Endometrial microvascular endothelial cells (primary cell): ENCODE results near the gene SPACDR. TPM values are rescaled to one million over a fixed set of nuclear protein-coding genes. Genes with fewer than 3 reads are reported as not detected.
"Not testable (repeated sequence)": the region's sequence is repeated elsewhere in the genome, so short reads cannot be mapped to it uniquely, and the experiment has no call there.

Experiments
- in situ Hi-C: cut with HindIII; loops from 2 replicates; pipeline ENCODE4 v1.10.0; 2017; ENCODE audit warnings: low sequenced_read_pairs, low pct_unique_long_range_greater_than_20kb; ENCODE audit errors: inconsistent ontology term
- total RNA-seq: library from RNA; depleted of rRNA; stranded (reverse); fragments of >200 nt; gene quantifications from one replicate; pipeline ENCODE4 v1.2.3, GENCODE V29; 2015; ENCODE audit errors: inconsistent ontology term

The SPACDR gene
- total RNA-seq, 1 donor from 2014 or later = 8.5 TPM

- in situ Hi-C loops = no loop called here
Observed at GRCh38 chr7:100469227-100470044, 5.4 kb upstream of the SPACDR start.

- in situ Hi-C loops = no loop called here
Observed at GRCh38 chr7:100467638-100468373, 3.7 kb upstream of the SPACDR start.

GRCh38 chr7:100466653-100467605 is 2.9 kb upstream of the SPACDR start:
- in situ Hi-C loops = no loop called here

GRCh38 chr7:100465702-100466311 is 1.7 kb upstream of the SPACDR start:
- in situ Hi-C loops = no loop called here

GRCh38 chr7:100465299-100465698 is 1.2 kb upstream of the SPACDR start:
- in situ Hi-C loops = no loop called here

- in situ Hi-C loops = no loop called here
Observed at GRCh38 chr7:100464791-100465190, 731 bp upstream of the SPACDR start.

GRCh38 chr7:100457033-100457432 is 7.0 kb downstream of the SPACDR start:
- in situ Hi-C loops = no loop called here

GRCh38 chr7:100456562-100456961 is 7.5 kb downstream of the SPACDR start:
- in situ Hi-C loops = no loop called here

GRCh38 chr7:100455206-100455605 is 8.9 kb downstream of the SPACDR start:
- in situ Hi-C loops = no loop called here

GRCh38 chr7:100453854-100454253 is 10.2 kb downstream of the SPACDR start:
- in situ Hi-C loops = not testable (repeated sequence)

- in situ Hi-C loops = no loop called here
Observed at GRCh38 chr7:100452513-100452912, 11.5 kb downstream of the SPACDR start.

GRCh38 chr7:100449190-100449795 is 14.8 kb downstream of the SPACDR start:
- in situ Hi-C loops = no loop called here

GRCh38 chr7:100447363-100447762 is 16.7 kb downstream of the SPACDR start:
- in situ Hi-C loops = not testable (repeated sequence)

GRCh38 chr7:100446040-100446439 is 18.0 kb downstream of the SPACDR start:
- in situ Hi-C loops = no loop called here

- in situ Hi-C loops = no loop called here
Observed at GRCh38 chr7:100444311-100445278, 19.5 kb downstream of the SPACDR start.

- in situ Hi-C loops = no loop called here
Observed at GRCh38 chr7:100443096-100443840, 20.8 kb downstream of the SPACDR start.
